ENCODE results near the gene PLXDC2. TPM values are rescaled to one million over a fixed set of nuclear protein-coding genes. Genes with fewer than 3 reads are reported as not detected.

PLXDC2 gene
- total RNA-seq, 1 donor from 2014 or later: 0.86 TPM

- no peak for DNase-seq (ENCODE audit: low read depth)
- TF ChIP-seq, protein P1, sequence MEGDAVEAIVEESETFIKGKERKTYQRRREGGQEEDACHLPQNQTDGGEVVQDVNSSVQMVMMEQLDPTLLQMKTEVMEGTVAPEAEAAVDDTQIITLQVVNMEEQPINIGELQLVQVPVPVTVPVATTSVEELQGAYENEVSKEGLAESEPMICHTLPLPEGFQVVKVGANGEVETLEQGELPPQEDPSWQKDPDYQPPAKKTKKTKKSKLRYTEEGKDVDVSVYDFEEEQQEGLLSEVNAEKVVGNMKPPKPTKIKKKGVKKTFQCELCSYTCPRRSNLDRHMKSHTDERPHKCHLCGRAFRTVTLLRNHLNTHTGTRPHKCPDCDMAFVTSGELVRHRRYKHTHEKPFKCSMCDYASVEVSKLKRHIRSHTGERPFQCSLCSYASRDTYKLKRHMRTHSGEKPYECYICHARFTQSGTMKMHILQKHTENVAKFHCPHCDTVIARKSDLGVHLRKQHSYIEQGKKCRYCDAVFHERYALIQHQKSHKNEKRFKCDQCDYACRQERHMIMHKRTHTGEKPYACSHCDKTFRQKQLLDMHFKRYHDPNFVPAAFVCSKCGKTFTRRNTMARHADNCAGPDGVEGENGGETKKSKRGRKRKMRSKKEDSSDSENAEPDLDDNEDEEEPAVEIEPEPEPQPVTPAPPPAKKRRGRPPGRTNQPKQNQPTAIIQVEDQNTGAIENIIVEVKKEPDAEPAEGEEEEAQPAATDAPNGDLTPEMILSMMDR (conservative IDR thresholded peaks at IDR 0.05; ENCODE audit: low read depth, low read length): no peak
- H3K4me3 ChIP-seq (ENCODE audit: low read depth, low read length): no peak overlapping the region
These were observed 518.3 kb downstream of the PLXDC2 start for GRCh38 chr10:20334559-20334958.

All from epithelial cell of proximal tubule (primary cell).